Ovary (tissue), 3 donors: ENCODE measurements around the gene OBP2B.
"Not testable (repeated sequence)": the region's sequence is repeated elsewhere in the genome, so short reads cannot be mapped to it uniquely, and the experiment has no call there.

Experiments used
- POLR2A ChIP-seq: fragments of 450-650 bp; IDR thresholded peaks from one replicate; pipeline ENCODE4 v1.6.1; 2017; ENCODE audit warnings: antibody characterized with exemption, mild to moderate bottlenecking, moderate library complexity
- TF ChIP-seq, protein P1 (sequence below), 3 donors: fragments of 450-650 bp in 2 of 3; fragments of 200-600 bp in 1 of 3; IDR thresholded peaks; one replicate each; pipeline versions ENCODE4 v1.5.1 to v1.8.0; 2016 to 2022; ENCODE audit warnings: antibody characterized with exemption in 3 of 3, mild to moderate bottlenecking in 1 of 3
- donor health status: DM: no; HTN: no; CAD: no.

DNA sequence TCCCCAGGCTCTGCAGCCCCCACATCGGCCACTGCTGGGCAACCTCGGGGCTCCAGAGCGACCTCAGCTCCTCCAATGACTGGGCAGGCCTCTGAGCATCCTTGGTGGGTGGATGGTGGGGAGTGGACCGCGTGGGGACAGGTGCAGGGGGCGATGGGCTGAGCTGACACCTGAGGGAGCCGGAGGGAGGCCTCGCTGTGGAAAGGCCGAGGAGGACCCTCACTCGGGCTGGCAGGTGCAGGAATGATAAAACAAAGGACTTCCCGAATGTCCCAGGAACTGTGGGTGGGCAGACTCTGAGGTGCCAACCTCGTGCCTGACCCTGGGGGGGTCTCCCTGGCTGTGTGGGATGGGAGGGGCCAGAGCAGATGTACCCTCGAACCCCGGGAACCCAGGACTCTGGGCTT, 3.6 kb downstream of the OBP2B start:
- TF ChIP-seq, protein P1, sequence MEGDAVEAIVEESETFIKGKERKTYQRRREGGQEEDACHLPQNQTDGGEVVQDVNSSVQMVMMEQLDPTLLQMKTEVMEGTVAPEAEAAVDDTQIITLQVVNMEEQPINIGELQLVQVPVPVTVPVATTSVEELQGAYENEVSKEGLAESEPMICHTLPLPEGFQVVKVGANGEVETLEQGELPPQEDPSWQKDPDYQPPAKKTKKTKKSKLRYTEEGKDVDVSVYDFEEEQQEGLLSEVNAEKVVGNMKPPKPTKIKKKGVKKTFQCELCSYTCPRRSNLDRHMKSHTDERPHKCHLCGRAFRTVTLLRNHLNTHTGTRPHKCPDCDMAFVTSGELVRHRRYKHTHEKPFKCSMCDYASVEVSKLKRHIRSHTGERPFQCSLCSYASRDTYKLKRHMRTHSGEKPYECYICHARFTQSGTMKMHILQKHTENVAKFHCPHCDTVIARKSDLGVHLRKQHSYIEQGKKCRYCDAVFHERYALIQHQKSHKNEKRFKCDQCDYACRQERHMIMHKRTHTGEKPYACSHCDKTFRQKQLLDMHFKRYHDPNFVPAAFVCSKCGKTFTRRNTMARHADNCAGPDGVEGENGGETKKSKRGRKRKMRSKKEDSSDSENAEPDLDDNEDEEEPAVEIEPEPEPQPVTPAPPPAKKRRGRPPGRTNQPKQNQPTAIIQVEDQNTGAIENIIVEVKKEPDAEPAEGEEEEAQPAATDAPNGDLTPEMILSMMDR (IDR thresholded peaks at IDR 0.05): not testable (repeated sequence)
- TF ChIP-seq POLR2A: not testable (repeated sequence)
